SH-SY5Y (cell line): ENCODE measurements around the gene SAFB2.

Experiments used
- GATA2 ChIP-seq: IDR thresholded peaks from 2 replicates; pipeline ENCODE4 v1.6.1; 2011; ENCODE audit warnings: mild to moderate bottlenecking, low read depth, low read length
- GATA3 ChIP-seq: IDR thresholded peaks from 2 replicates; pipeline ENCODE4 v1.6.1; 2011; ENCODE audit warnings: low read depth, mild to moderate bottlenecking, low read length, moderate library complexity

- TF ChIP-seq GATA2 (no peak), GATA3 (no peak)
These were observed 54.6 kb downstream of the SAFB2 start for GRCh38 chr19:5567970-5568407.
